ENCODE data around the gene SNAI1.

DNA sequence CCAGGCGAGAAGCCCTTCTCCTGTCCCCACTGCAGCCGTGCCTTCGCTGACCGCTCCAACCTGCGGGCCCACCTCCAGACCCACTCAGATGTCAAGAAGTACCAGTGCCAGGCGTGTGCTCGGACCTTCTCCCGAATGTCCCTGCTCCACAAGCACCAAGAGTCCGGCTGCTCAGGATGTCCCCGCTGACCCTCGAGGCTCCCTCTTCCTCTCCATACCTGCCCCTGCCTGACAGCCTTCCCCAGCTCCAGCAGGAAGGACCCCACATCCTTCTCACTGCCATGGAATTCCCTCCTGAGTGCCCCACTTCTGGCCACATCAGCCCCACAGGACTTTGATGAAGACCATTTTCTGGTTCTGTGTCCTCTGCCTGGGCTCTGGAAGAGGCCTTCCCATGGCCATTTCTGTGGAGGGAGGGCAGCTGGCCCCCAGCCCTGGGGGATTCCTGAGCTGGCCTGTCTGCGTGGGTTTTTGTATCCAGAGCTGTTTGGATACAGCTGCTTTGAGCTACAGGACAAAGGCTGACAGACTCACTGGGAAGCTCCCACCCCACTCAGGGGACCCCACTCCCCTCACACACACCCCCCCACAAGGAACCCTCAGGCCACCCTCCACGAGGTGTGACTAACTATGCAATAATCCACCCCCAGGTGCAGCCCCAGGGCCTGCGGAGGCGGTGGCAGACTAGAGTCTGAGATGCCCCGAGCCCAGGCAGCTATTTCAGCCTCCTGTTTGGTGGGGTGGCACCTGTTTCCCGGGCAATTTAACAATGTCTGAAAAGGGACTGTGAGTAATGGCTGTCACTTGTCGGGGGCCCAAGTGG, 5.3 kb downstream of the SNAI1 start:
- TF ChIP-seq, protein P1, sequence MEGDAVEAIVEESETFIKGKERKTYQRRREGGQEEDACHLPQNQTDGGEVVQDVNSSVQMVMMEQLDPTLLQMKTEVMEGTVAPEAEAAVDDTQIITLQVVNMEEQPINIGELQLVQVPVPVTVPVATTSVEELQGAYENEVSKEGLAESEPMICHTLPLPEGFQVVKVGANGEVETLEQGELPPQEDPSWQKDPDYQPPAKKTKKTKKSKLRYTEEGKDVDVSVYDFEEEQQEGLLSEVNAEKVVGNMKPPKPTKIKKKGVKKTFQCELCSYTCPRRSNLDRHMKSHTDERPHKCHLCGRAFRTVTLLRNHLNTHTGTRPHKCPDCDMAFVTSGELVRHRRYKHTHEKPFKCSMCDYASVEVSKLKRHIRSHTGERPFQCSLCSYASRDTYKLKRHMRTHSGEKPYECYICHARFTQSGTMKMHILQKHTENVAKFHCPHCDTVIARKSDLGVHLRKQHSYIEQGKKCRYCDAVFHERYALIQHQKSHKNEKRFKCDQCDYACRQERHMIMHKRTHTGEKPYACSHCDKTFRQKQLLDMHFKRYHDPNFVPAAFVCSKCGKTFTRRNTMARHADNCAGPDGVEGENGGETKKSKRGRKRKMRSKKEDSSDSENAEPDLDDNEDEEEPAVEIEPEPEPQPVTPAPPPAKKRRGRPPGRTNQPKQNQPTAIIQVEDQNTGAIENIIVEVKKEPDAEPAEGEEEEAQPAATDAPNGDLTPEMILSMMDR (conservative IDR thresholded peaks at IDR 0.05; ENCODE audit: low read length) = no peak
- no peak for TF ChIP-seq EZH2phosphoT487 (IDR thresholded peaks at IDR 0.05; ENCODE audit: borderline replicate concordance, low read depth, low read length)

All from OCI-LY7 (cell line).